Mesenchymal stem cell (in vitro differentiated cells and primary cell): ENCODE measurements around the gene SLC9A5.

Experiments
- DNase-seq: peaks from one replicate; pipeline ENCODE4 v3.0.0-alpha.2; 2013
- H2AFZ ChIP-seq: one replicate; pipeline ENCODE4 v1.6.1; 2013; ENCODE audit warnings: low read depth, mild to moderate bottlenecking, control low read depth, inconsistent platforms, low read length, moderate library complexity
- H2AK5ac ChIP-seq: 2 replicates; pipeline ENCODE4 v1.6.1; 2013; ENCODE audit warnings: low read length, moderate library complexity, mild to moderate bottlenecking, inconsistent platforms; ENCODE audit not compliant: severe bottlenecking
- H2BK120ac ChIP-seq: one replicate; pipeline ENCODE4 v1.6.1; 2013; ENCODE audit warnings: low read depth, mild to moderate bottlenecking, inconsistent platforms, low read length, moderate library complexity
- H2BK12ac ChIP-seq, 2 experiments: one replicate each; pipeline ENCODE4 v1.6.1; 2013; ENCODE audit warnings: inconsistent platforms in 2 of 2, low read length in 2 of 2, mild to moderate bottlenecking in 2 of 2, moderate library complexity in 2 of 2, control low read depth in 1 of 2
- H2BK15ac ChIP-seq: one replicate; pipeline ENCODE4 v1.6.1; 2013; ENCODE audit warnings: mild to moderate bottlenecking, low read depth, inconsistent platforms; ENCODE audit not compliant: poor library complexity, severe bottlenecking
- H2BK5ac ChIP-seq: 2 replicates; pipeline ENCODE4 v1.6.1; 2013; ENCODE audit warnings: low read depth, mild to moderate bottlenecking, low read length, control low read depth, inconsistent platforms; ENCODE audit not compliant: poor library complexity, severe bottlenecking
- H3K14ac ChIP-seq, 2 experiments: one replicate each; pipeline ENCODE4 v1.6.1; 2013; ENCODE audit warnings: inconsistent platforms in 2 of 2, low read length in 2 of 2, control low read depth in 1 of 2, mild to moderate bottlenecking in 1 of 2, moderate library complexity in 1 of 2
- H3K18ac ChIP-seq, 2 experiments: one replicate each; pipeline ENCODE4 v1.6.1; 2013; ENCODE audit warnings: inconsistent platforms in 2 of 2, low read length in 2 of 2, control low read depth in 1 of 2, low read depth in 1 of 2, mild to moderate bottlenecking in 1 of 2
- H3K23ac ChIP-seq, 2 experiments: one replicate each; pipeline ENCODE4 v1.6.1; 2013; ENCODE audit warnings: inconsistent platforms in 2 of 2, low read length in 2 of 2, mild to moderate bottlenecking in 2 of 2, moderate library complexity in 2 of 2, control low read depth in 1 of 2
- H3K27ac ChIP-seq: 2 replicates; pipeline ENCODE4 v1.5.1; 2013; ENCODE audit warnings: mild to moderate bottlenecking, moderate library complexity, low read length, control low read depth, inconsistent platforms; ENCODE audit not compliant: poor library complexity, severe bottlenecking
- H3K27me3 ChIP-seq, 2 experiments: 2 replicates each; pipeline versions ENCODE4 v1.6.1 to v1.7.0; 2013; ENCODE audit warnings: low read length in 2 of 2, mild to moderate bottlenecking in 2 of 2, moderate library complexity in 2 of 2, control low read depth in 1 of 2, inconsistent platforms in 1 of 2; ENCODE audit not compliant: control insufficient read depth in 1 of 2, insufficient read depth in 1 of 2
- H3K36me3 ChIP-seq, 2 experiments: 2 replicates each; pipeline versions ENCODE4 v1.6.1 to v1.7.0; 2013; ENCODE audit warnings: low read length in 2 of 2, control low read depth in 1 of 2, inconsistent platforms in 1 of 2, low read depth in 1 of 2, mild to moderate bottlenecking in 1 of 2; ENCODE audit not compliant: insufficient read depth in 2 of 2, control insufficient read depth in 1 of 2
- H3K4ac ChIP-seq, 2 experiments: one replicate each; pipeline ENCODE4 v1.6.1; 2013; ENCODE audit warnings: inconsistent platforms in 2 of 2, low read length in 2 of 2, mild to moderate bottlenecking in 2 of 2, moderate library complexity in 2 of 2, control low read depth in 1 of 2, low read depth in 1 of 2
- H3K4me1 ChIP-seq: 2 replicates; pipeline ENCODE4 v1.6.1; 2013; ENCODE audit warnings: low read depth, low read length, control low read depth; ENCODE audit not compliant: control insufficient read depth, insufficient read depth
- H3K4me2 ChIP-seq: 2 replicates; pipeline ENCODE4 v1.6.1; 2013; ENCODE audit warnings: low read length, mild to moderate bottlenecking, inconsistent platforms; ENCODE audit not compliant: poor library complexity, severe bottlenecking
- H3K4me3 ChIP-seq, 2 experiments: 2 replicates each; pipeline versions ENCODE4 v1.5.1 to v1.7.0; 2013; ENCODE audit warnings: low read length in 2 of 2, mild to moderate bottlenecking in 2 of 2, control low read depth in 1 of 2, low read depth in 1 of 2; ENCODE audit not compliant: insufficient read depth in 1 of 2
- H3K79me1 ChIP-seq: replicated peaks from 2 replicates; pipeline ENCODE4 v1.6.1; 2013; ENCODE audit warnings: mild to moderate bottlenecking, control low read depth, low read length, inconsistent platforms; ENCODE audit not compliant: poor library complexity, severe bottlenecking
- H3K9ac ChIP-seq: 2 replicates; pipeline ENCODE4 v1.7.0; 2013; ENCODE audit warnings: mild to moderate bottlenecking, low read length, moderate library complexity
- H3K9me3 ChIP-seq: 2 replicates; pipeline ENCODE4 v1.7.0; 2013; ENCODE audit warnings: mild to moderate bottlenecking, low read length; ENCODE audit not compliant: control insufficient read depth
- H4K8ac ChIP-seq: one replicate; pipeline ENCODE4 v1.6.1; 2013; ENCODE audit warnings: inconsistent platforms, mild to moderate bottlenecking, low read length, moderate library complexity
- H4K91ac ChIP-seq: one replicate; pipeline ENCODE4 v1.6.1; 2013; ENCODE audit warnings: mild to moderate bottlenecking, low read length, inconsistent platforms
- WGBS: methylation state at CpG from one replicate; pipeline ENCODE4 v1.1.7; 2013; ENCODE audit warnings: mixed read lengths; 5-methylcytosine and 5-hydroxymethylcytosine counted together

SLC9A5 gene

DNA sequence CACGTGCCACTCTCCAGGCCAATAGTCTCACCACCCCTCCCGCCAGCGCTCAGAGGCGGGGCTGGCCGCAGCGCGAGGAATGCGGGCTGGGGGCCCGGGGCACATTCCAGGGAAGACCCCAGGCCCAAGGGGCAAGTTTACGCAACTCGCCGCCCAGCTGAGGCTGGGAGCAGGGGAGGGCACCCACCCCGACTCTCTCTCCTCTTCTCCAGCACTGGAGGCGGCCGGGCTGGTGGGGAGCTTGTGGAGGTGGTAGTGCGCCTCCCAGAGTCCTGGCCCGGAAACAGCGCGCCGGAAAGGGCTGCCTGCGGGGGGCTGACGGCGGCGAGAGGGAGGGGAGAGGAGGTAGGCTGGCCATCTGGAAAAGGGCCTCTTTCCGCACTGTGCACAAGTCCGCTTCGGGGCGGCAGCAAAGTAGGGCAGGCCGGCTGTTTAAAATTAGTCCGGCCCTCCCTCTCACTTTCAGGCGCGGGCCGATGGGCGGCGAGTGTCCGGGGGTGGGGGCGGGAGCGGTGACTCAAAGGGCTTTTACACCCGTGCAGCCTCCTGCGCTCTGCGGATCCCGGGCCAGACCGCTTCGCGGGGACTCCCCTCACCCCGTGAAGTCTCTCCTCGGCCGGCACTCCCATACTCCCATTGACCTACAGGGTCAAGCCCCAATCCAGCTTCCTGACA is 2.6 kb upstream of the SLC9A5 start:
- H3K4ac ChIP-seq = peak overlapping the region; percentile 84 to 91
- peak overlapping the region in 1 of 2 experiments; percentile 73 for H3K14ac ChIP-seq
- peak overlapping the region; percentile 96 for H4K91ac ChIP-seq
- peak overlapping the region; percentile 96 for H2BK120ac ChIP-seq
- peak; percentile 94 for DNase-seq
- H3K9me3 ChIP-seq = no peaks in the 10 kb centered on the region
- H2BK5ac ChIP-seq = peak overlapping the region; percentile 61
- peak overlapping the region; percentile 16 for H2AK5ac ChIP-seq
- H3K4me2 ChIP-seq = peak overlapping the region; percentile 94
- peak overlapping the region; percentile 99 for H2BK15ac ChIP-seq
- H3K36me3 ChIP-seq = peaks cover 7 to 10% of the 10 kb centered on the region in 2 experiments
- H3K9ac ChIP-seq = peak overlapping the region; percentile 91
- no peak overlapping the region for H2AFZ ChIP-seq
- peak overlapping the region; percentile 94 for H3K27ac ChIP-seq
- H3K4me3 ChIP-seq = peak overlapping the region; percentile 84 to 94
- peaks cover 0 to 9% of the 10 kb centered on the region in 2 experiments for H3K27me3 ChIP-seq
- peak overlapping the region; percentile 83 for H4K8ac ChIP-seq
- peak overlapping the region; percentile 59 to 84 for H2BK12ac ChIP-seq
- H3K18ac ChIP-seq = peak overlapping the region; percentile 67 to 92
- peaks cover 8% of the 10 kb centered on the region for H3K79me1 ChIP-seq
- peaks cover 59% of the 10 kb centered on the region for H3K4me1 ChIP-seq
- H3K23ac ChIP-seq = no peak overlapping the region
- 0% methylated on average over 39 of the region's 48 CpGs for WGBS

DNA sequence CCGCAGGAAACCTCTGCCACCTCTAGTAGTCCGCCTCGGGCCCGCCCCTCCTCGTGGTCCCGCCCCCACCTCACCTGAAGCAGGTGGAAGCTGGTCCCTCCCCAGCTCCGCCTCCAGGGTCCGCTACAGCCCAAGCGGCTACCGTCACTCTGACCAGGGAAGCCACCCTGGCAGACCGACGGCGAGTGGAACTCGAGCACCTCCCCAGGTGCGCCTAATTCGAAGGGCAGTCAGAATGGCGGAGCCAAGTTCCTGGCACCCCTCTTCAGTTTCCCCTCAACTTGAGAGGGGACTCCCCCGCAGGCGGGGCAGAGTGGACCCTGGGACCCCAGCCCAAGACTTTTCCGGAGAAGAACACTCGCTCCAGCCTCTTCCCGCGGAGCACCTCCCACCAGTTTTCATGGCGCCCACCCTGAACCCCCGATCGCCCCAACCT is 2.0 kb upstream of the SLC9A5 start:
- Histone ChIP-seq H3K27ac (peak overlapping the region; percentile 94), H3K36me3 (peaks cover 7 to 10% of the 10 kb centered on the region in 2 experiments), H3K4me2 (peak overlapping the region; percentile 94), H4K91ac (peak overlapping the region; percentile 57), H4K8ac (peak overlapping the region; percentile 83), H2AFZ (no peak overlapping the region), H2BK12ac (peak overlapping the region; percentile 59 to 84), H3K9me3 (no peaks in the 10 kb centered on the region), H3K9ac (peak overlapping the region; percentile 91), H3K18ac (peak overlapping the region; percentile 67 to 92), H2BK120ac (peak overlapping the region; percentile 96), H2BK15ac (peak overlapping the region; percentile 82), H2AK5ac (peak overlapping the region; percentile 16), H3K4me1 (peaks cover 54% of the 10 kb centered on the region), H3K4me3 (peak overlapping the region; percentile 84 to 94), H2BK5ac (peak overlapping the region; percentile 20), H3K14ac (peak overlapping the region in 1 of 2 experiments; percentile 73), H3K4ac (peak overlapping the region; percentile 83 to 91), H3K79me1 (peaks cover 6% of the 10 kb centered on the region), H3K27me3 (peaks cover 0 to 9% of the 10 kb centered on the region in 2 experiments), H3K23ac (no peak overlapping the region)
- no peak for DNase-seq
- WGBS = 1% methylated on average over 26 of the region's 26 CpGs

DNA sequence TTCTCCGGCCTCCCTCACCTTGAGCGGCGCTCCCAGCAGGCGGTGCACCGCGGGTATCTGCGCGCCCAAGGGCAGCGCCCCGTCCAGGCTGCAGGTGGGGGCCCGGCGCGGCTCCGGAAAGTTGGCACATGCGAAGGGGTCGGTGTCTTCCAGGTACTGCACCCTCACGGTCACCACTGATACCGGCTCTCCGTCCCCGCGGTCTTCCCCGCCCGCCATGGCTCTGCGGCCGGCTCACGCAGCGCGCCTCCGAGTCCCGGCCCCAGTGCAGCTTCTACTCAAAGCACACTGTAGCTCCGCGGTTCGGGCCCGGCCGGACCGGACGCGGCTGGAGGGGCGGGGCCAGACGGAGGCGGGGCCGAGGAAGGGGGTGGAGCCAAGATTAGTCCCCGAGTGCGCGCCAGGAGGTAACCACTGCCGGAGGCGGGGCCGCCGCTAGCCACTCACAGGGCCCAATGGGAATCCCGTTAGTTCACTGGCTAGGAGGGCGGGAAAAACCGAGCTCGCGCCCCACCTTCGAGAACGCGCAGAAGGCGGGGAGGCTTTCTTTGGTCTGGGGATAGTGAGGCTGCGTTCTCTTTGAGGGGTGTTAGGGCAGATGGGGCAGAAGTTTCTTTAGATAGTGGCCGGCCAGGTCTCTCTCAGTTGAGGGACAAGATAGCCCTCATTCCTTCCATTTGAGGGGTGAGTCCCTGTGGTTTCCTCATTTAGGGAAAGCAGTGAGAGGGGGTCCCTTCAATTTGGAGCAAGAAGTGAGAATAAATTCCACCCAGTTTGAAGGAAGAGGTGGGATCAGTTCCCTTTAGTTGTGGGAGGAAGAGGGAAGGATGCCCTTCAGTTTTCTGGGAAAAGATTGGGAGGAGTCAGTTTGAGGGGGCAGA is 1.3 kb upstream of the SLC9A5 start, which contains the start of gene FHOD1:
FHOD1 (minus strand) TSS at position 290 of the 881 bp plus-strand sequence; CDS start at position 219, 71 bp downstream.
- Histone ChIP-seq H3K4me1 (peaks cover 48% of the 10 kb centered on the region), H3K79me1 (peaks cover 4% of the 10 kb centered on the region), H3K14ac (peak within 1 kb of the TSS in 1 of 2 experiments; percentile 73), H2AFZ (peak within 1 kb of the TSS; percentile 84), H2BK12ac (peak within 1 kb of the TSS; percentile 59 to 84), H3K23ac (peak within 1 kb of the TSS in 1 of 2 experiments; percentile 67), H3K27ac (peak within 1 kb of the TSS; percentile 94), H4K91ac (peak within 1 kb of the TSS; percentile 92), H3K9me3 (no peaks in the 10 kb centered on the region), H3K18ac (peak within 1 kb of the TSS; percentile 92 to 94), H3K4me2 (peak within 1 kb of the TSS; percentile 96), H3K9ac (peak within 1 kb of the TSS; percentile 91), H2BK5ac (peak within 1 kb of the TSS; percentile 20), H2BK120ac (peak within 1 kb of the TSS; percentile 96), H3K4ac (peak within 1 kb of the TSS; percentile 84 to 91), H3K4me3 (peak within 1 kb of the TSS; percentile 84 to 94), H2BK15ac (peak within 1 kb of the TSS; percentile 94), H2AK5ac (peak within 1 kb of the TSS; percentile 16), H3K36me3 (peaks cover 2 to 5% of the 10 kb centered on the region in 2 experiments), H4K8ac (peak within 1 kb of the TSS; percentile 92), H3K27me3 (peaks cover 0 to 9% of the 10 kb centered on the region in 2 experiments)
- peak; percentile 96 for DNase-seq
- WGBS = under 1% methylated on average over 58 of the region's 60 CpGs
